GM12872 (cell line): Measurements from ENCODE around the gene AXL.

ENCODE experiments used
- CTCF ChIP-seq: IDR thresholded peaks from 3 replicates; pipeline ENCODE4 v1.5.1; 2011; ENCODE audit warnings: low read depth, mild to moderate bottlenecking, low read length, moderate library complexity; ENCODE audit not compliant: insufficient read depth

The AXL gene

GRCh38 chr19:41234512-41235168 is 15.6 kb downstream of the AXL start:
- no peak for TF ChIP-seq CTCF

- TF ChIP-seq CTCF, result no peak
These were observed 16.5 kb downstream of the AXL start for GRCh38 chr19:41235480-41235879.

GRCh38 chr19:41238244-41238643 is 19.2 kb downstream of the AXL start:
- no peak for TF ChIP-seq CTCF

- TF ChIP-seq CTCF, result no peak
These were observed 20.3 kb downstream of the AXL start for GRCh38 chr19:41239363-41239762.

- TF ChIP-seq CTCF, result no peak
These were observed 21.0 kb downstream of the AXL start for GRCh38 chr19:41239961-41240574.

GRCh38 chr19:41241859-41242258 is 22.8 kb downstream of the AXL start:
- TF ChIP-seq CTCF, result no peak

- no peak for TF ChIP-seq CTCF
These were observed 25.1 kb downstream of the AXL start for GRCh38 chr19:41244117-41244516.
